Small intestine (tissue), 7 donors: ENCODE measurements around the gene SYNM. TPM values are rescaled to one million over a fixed set of nuclear protein-coding genes. Genes with fewer than 3 reads are reported as not detected.
"Not testable (repeated sequence)": the region's sequence is repeated elsewhere in the genome, so short reads cannot be mapped to it uniquely, and the experiment has no call there.

Experiments used
- DNase-seq, 2 donors: peaks; one replicate each; pipeline versions ENCODE4 v3.0.0 to v3.0.0-alpha.2; 2013
- FAIRE-seq: peaks from 2 replicates; lab custom pipeline; 2012; peaks lifted over from hg19 to GRCh38; lab: Jason Lieb, UNC
- H3K27ac ChIP-seq, 3 donors: one replicate each; pipeline ENCODE4 v1.5.1; 2013; ENCODE audit warnings: low read length in 2 of 3, mild to moderate bottlenecking in 2 of 3, control low read depth in 1 of 3, inconsistent platforms in 1 of 3, low read depth in 1 of 3, moderate library complexity in 1 of 3
- H3K27me3 ChIP-seq, 3 donors: one replicate each; pipeline ENCODE4 v1.6.1; 2013; ENCODE audit warnings: low read length in 3 of 3, inconsistent platforms in 1 of 3; ENCODE audit not compliant: control insufficient read depth in 3 of 3, insufficient read depth in 3 of 3
- H3K36me3 ChIP-seq, 3 donors: one replicate each; pipeline ENCODE4 v1.6.1; 2013; ENCODE audit warnings: low read length in 3 of 3, inconsistent platforms in 1 of 3, low read depth in 1 of 3, mild to moderate bottlenecking in 1 of 3, moderate library complexity in 1 of 3; ENCODE audit not compliant: control insufficient read depth in 3 of 3, insufficient read depth in 2 of 3
- H3K4me1 ChIP-seq, 3 donors: one replicate each; pipeline ENCODE4 v1.6.1; 2013; ENCODE audit warnings: low read length in 2 of 3, inconsistent platforms in 1 of 3, low read depth in 1 of 3, mild to moderate bottlenecking in 1 of 3, moderate library complexity in 1 of 3; ENCODE audit not compliant: control insufficient read depth in 3 of 3, insufficient read depth in 2 of 3
- H3K4me3 ChIP-seq, 3 donors: one replicate each; pipeline ENCODE4 v1.5.1; 2013; ENCODE audit warnings: low read length in 3 of 3, control low read depth in 1 of 3, inconsistent platforms in 1 of 3, low read depth in 1 of 3, mild to moderate bottlenecking in 1 of 3, moderate library complexity in 1 of 3
- H3K9me3 ChIP-seq, 2 donors: one replicate each; pipeline ENCODE4 v1.6.1; 2013; ENCODE audit warnings: low read depth in 1 of 2, low read length in 1 of 2; ENCODE audit not compliant: control insufficient read depth in 2 of 2, insufficient read depth in 1 of 2
- WGBS, 3 donors: extraction: QIAGEN DNeasy Blood & Tissue Kit; methylation state at CpG; one replicate each; pipeline ENCODE4 v1.1.7; 2013; 5-methylcytosine and 5-hydroxymethylcytosine counted together
- polyA plus RNA-seq, 4 donors: library from polyadenylated mRNA; stranded (reverse) in 3 of 4; unstranded in 1 of 4; fragments of 200-250 nt in 3 of 4; fragments of 120-200 nt in 1 of 4; gene quantifications; one replicate each; pipeline versions ENCODE4 v1.2.1 to v1.2.3, GENCODE V29; 2013
- donor health status: healthy with polysubstance abuse.
- donor health status: control.
- donor health status: control.
- donor health status: Bipolar disorder and iron deficiency.
- donor health status: healthy.

The SYNM gene
- polyA plus RNA-seq, 4 donors: 2.9 to 18.1 (median 3.3) TPM

DNA sequence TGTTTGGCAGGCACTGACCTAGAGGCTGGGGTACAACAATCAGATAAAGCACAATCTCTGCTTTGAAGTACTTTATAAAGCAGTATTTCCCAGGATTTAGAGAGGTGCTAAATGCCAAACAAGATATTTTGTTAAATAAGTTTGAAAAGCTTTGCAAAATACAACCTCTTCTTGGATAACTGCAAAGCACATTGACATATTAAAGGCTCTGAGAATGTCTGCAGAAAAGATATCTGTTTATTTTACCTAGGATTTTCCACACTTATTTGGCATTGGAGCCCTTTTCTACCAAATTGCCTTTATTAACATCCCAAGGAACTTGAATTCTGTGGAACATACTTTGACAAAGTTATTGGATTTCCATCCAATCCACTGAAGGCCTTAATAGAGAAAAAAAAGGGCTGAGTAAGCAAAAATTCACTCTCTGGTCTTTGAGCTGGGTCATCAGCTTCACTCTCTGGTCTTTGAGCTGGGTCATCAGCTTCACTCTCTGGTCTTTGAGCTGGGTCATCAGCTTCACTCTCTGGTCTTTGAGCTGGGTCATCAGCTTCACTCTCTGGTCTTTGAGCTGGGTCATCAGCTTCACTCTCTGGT lies 29.7 kb upstream of the SYNM start:
- not testable (repeated sequence) for H3K4me1 ChIP-seq, H3K9me3 ChIP-seq, DNase-seq, H3K27ac ChIP-seq, H3K4me3 ChIP-seq, H3K27me3 ChIP-seq, FAIRE-seq, H3K36me3 ChIP-seq

- H3K4me3 ChIP-seq: peak overlapping the region in 1 of 3 donors; percentile 24
- FAIRE-seq (no peak), DNase-seq (no peak)
- 47 to 66% (median 63%) methylated on average over 2 of the region's 2 CpGs for WGBS, 3 donors
- H3K9me3 ChIP-seq: no peaks in the 10 kb centered on the region
- no peak overlapping the region for H3K27ac ChIP-seq
- H3K27me3 ChIP-seq: peaks cover 0 to 2% (median 0%) of the 10 kb centered on the region in 3 donors
- H3K36me3 ChIP-seq: no peaks in the 10 kb centered on the region
- no peaks in the 10 kb centered on the region for H3K4me1 ChIP-seq
Observed at GRCh38 chr15:99076109-99076508, 28.8 kb upstream of the SYNM start.

GRCh38 chr15:99076555-99077308 lies 28.1 kb upstream of the SYNM start:
- peak; percentile 71 to 74 for DNase-seq
- Histone ChIP-seq H3K36me3 (no peaks in the 10 kb centered on the region), H3K27me3 (peaks cover 0 to 2% (median 0%) of the 10 kb centered on the region in 3 donors), H3K4me3 (peak overlapping the region in 1 of 3 donors; percentile 24), H3K4me1 (no peaks in the 10 kb centered on the region), H3K27ac (no peak overlapping the region), H3K9me3 (no peaks in the 10 kb centered on the region)
- WGBS, 3 donors: 2 to 6% (median 4%) methylated on average over 10 of the region's 10 CpGs
- no peak for FAIRE-seq

GRCh38 chr15:99082798-99083197 lies 22.1 kb upstream of the SYNM start:
- Histone ChIP-seq H3K27ac (no peak overlapping the region), H3K4me1 (no peaks in the 10 kb centered on the region), H3K9me3 (no peaks in the 10 kb centered on the region), H3K27me3 (peaks cover 0 to 2% (median 0%) of the 10 kb centered on the region in 3 donors), H3K4me3 (no peak overlapping the region), H3K36me3 (no peaks in the 10 kb centered on the region)
- WGBS, 3 donors: 52 to 84% (median 84%) methylated on average over 1 of the region's 1 CpG
- DNase-seq (no peak), FAIRE-seq (no peak)

- H3K4me1 ChIP-seq: no peaks in the 10 kb centered on the region
- H3K27me3 ChIP-seq: no peaks in the 10 kb centered on the region
- WGBS, 3 donors: 90 to 93% (median 93%) methylated on average over 10 of the region's 10 CpGs
- FAIRE-seq (no peak), DNase-seq (no peak)
- H3K27ac ChIP-seq: no peak overlapping the region
- H3K4me3 ChIP-seq: no peak overlapping the region
- no peaks in the 10 kb centered on the region for H3K9me3 ChIP-seq
- H3K36me3 ChIP-seq: no peaks in the 10 kb centered on the region
Observed at GRCh38 chr15:99084965-99085364, 19.9 kb upstream of the SYNM start.

GRCh38 chr15:99085413-99086326 lies 19.2 kb upstream of the SYNM start:
- H3K27ac ChIP-seq: no peak overlapping the region
- H3K36me3 ChIP-seq: no peaks in the 10 kb centered on the region
- FAIRE-seq: no peak
- no peaks in the 10 kb centered on the region for H3K4me1 ChIP-seq
- no peak for DNase-seq
- WGBS, 3 donors: 75 to 83% (median 78%) methylated on average over 8 of the region's 8 CpGs
- no peak overlapping the region for H3K4me3 ChIP-seq
- no peaks in the 10 kb centered on the region for H3K27me3 ChIP-seq
- no peaks in the 10 kb centered on the region for H3K9me3 ChIP-seq

DNA sequence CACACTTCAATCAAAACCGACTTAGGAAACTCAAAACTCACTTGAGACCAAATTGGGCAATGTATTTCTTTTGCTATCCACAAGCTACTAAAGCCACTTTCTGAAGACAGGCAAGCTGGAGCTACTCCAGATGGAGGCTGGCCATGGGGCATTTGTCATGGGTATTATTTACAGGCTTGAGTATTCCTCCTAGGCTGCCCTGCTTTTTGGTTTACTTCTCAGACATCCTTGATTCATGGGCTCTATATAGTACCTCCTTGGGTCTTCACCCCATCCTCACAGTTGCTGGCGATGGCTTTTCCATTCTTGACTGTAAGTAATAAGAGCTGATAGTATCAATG lies 18.6 kb upstream of the SYNM start:
- H3K36me3 ChIP-seq: no peaks in the 10 kb centered on the region
- 85 to 96% (median 93%) methylated on average over 2 of the region's 2 CpGs for WGBS, 3 donors
- H3K4me1 ChIP-seq: no peaks in the 10 kb centered on the region
- DNase-seq (no peak), FAIRE-seq (no peak)
- no peaks in the 10 kb centered on the region for H3K9me3 ChIP-seq
- H3K27me3 ChIP-seq: no peaks in the 10 kb centered on the region
- no peak overlapping the region for H3K27ac ChIP-seq
- no peak overlapping the region for H3K4me3 ChIP-seq

- H3K27ac ChIP-seq: no peak overlapping the region
- no peaks in the 10 kb centered on the region for H3K4me1 ChIP-seq
- H3K4me3 ChIP-seq: no peak overlapping the region
- whole genome bisulfite sequencing, 3 donors: 88 to 92% (median 89%) methylated on average over 11 of the region's 11 CpGs
- DNase-seq (no peak), FAIRE-seq (no peak)
- H3K36me3 ChIP-seq: no peaks in the 10 kb centered on the region
- no peaks in the 10 kb centered on the region for H3K9me3 ChIP-seq
- H3K27me3 ChIP-seq: no peaks in the 10 kb centered on the region
Observed at GRCh38 chr15:99087405-99087943, 17.4 kb upstream of the SYNM start.
